Mesendoderm (in vitro differentiated cells): ENCODE measurements around the gene PTCD2.

Experiments
- DNase-seq: peaks from one replicate; pipeline ENCODE4 v3.0.0; 2013
- H2AK5ac ChIP-seq: 2 replicates; pipeline ENCODE4 v1.6.1; 2013; ENCODE audit warnings: low read length, inconsistent platforms
- H2BK120ac ChIP-seq: 2 replicates; pipeline ENCODE4 v1.6.1; 2013; ENCODE audit warnings: low read depth, mild to moderate bottlenecking, low read length, moderate library complexity, mixed read lengths
- H2BK15ac ChIP-seq: replicated peaks from 2 replicates; pipeline ENCODE4 v1.6.1; 2013; ENCODE audit warnings: low read depth, mild to moderate bottlenecking, moderate library complexity
- H2BK5ac ChIP-seq: 2 replicates; pipeline ENCODE4 v1.6.1; 2013; ENCODE audit warnings: low read length, inconsistent platforms
- H3K18ac ChIP-seq: 2 replicates; pipeline ENCODE4 v1.6.1; 2013; ENCODE audit warnings: mild to moderate bottlenecking, low read length, mixed read lengths
- H3K23ac ChIP-seq: one replicate; pipeline ENCODE4 v1.6.1; 2013; ENCODE audit warnings: low read length
- H3K27ac ChIP-seq: 2 replicates; pipeline ENCODE4 v1.5.1; 2013; ENCODE audit warnings: low read depth, mild to moderate bottlenecking, inconsistent platforms, low read length, moderate library complexity
- H3K27me3 ChIP-seq: 2 replicates; pipeline ENCODE4 v1.6.1; 2013; ENCODE audit warnings: low read length, control low read depth, mild to moderate bottlenecking, inconsistent platforms; ENCODE audit not compliant: insufficient read depth, poor library complexity
- H3K36me3 ChIP-seq: 2 replicates; pipeline ENCODE4 v1.6.1; 2013; ENCODE audit warnings: low read length, inconsistent platforms; ENCODE audit not compliant: control insufficient read depth, insufficient read depth
- H3K4ac ChIP-seq: one replicate; pipeline ENCODE4 v1.6.1; 2013; ENCODE audit warnings: low read depth, mild to moderate bottlenecking, low read length, moderate library complexity
- H3K4me1 ChIP-seq: 2 replicates; pipeline ENCODE4 v1.6.1; 2013; ENCODE audit warnings: low read depth, low read length, inconsistent platforms; ENCODE audit not compliant: control insufficient read depth
- H3K4me2 ChIP-seq: 2 replicates; pipeline ENCODE4 v1.6.1; 2013; ENCODE audit warnings: low read length
- H3K4me3 ChIP-seq: 2 replicates; pipeline ENCODE4 v1.5.1; 2013; ENCODE audit warnings: mild to moderate bottlenecking, low read length
- H3K56ac ChIP-seq: one replicate; pipeline ENCODE4 v1.6.1; 2013; ENCODE audit warnings: low read length
- H3K79me1 ChIP-seq: 2 replicates; pipeline ENCODE4 v1.6.1; 2013; ENCODE audit warnings: low read length, inconsistent platforms
- H3K79me2 ChIP-seq: 2 replicates; pipeline ENCODE4 v1.6.1; 2013; ENCODE audit warnings: mild to moderate bottlenecking, low read length; ENCODE audit not compliant: control insufficient read depth, insufficient read depth
- H3K9ac ChIP-seq: 2 replicates; pipeline ENCODE4 v1.6.1; 2013; ENCODE audit warnings: low read length, inconsistent platforms
- H4K5ac ChIP-seq: one replicate; pipeline ENCODE4 v1.6.1; 2013; ENCODE audit warnings: low read length
- H4K8ac ChIP-seq: one replicate; pipeline ENCODE4 v1.6.1; 2013; ENCODE audit warnings: low read depth, mild to moderate bottlenecking, control low read depth, low read length, moderate library complexity
- WGBS: extraction: QIAGEN DNeasy Blood & Tissue Kit; methylation state at CpG from one replicate; pipeline ENCODE4 v1.1.7; 2013; ENCODE audit warnings: low lambda C conversion rate, missing lambda C conversion rate; ENCODE audit not compliant: insufficient coverage; ENCODE audit errors: extremely low coverage; 5-methylcytosine and 5-hydroxymethylcytosine counted together

Gene PTCD2

DNA sequence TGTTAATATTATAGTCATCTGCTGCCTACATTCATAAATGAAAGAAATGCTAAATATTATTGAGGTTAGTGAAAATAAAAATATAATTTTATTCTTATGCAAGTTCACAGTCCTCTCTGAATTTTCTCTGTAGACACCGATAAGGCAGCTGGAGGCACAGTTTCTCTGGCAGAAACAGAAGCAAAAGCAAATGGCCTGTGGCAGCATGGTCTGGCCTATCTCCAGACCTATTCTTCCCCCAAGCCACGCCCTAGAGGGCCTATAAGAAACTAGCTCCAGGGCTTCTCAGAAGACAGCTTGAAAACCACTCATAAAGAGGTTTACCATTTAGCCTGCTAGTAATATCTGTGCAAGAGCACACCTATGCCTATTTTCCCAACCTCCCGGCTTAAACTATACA, 28.6 kb upstream of the PTCD2 start:
- no peak overlapping the region for H3K56ac ChIP-seq
- no peak overlapping the region for H3K4me2 ChIP-seq
- no CpG with 5 or more reads among the region's 3 CpGs for WGBS
- H3K79me1 ChIP-seq = peaks cover 1% of the 10 kb centered on the region
- H2BK5ac ChIP-seq = no peak overlapping the region
- no peak overlapping the region for H2BK15ac ChIP-seq
- H3K4me1 ChIP-seq = no peaks in the 10 kb centered on the region
- no peak overlapping the region for H3K18ac ChIP-seq
- H3K4ac ChIP-seq = no peak overlapping the region
- H4K8ac ChIP-seq = no peak overlapping the region
- no peak overlapping the region for H3K27ac ChIP-seq
- H3K36me3 ChIP-seq = no peaks in the 10 kb centered on the region
- H2BK120ac ChIP-seq = no peak overlapping the region
- no peak overlapping the region for H3K23ac ChIP-seq
- H4K5ac ChIP-seq = no peak overlapping the region
- no peak for DNase-seq
- no peak overlapping the region for H2AK5ac ChIP-seq
- no peak overlapping the region for H3K9ac ChIP-seq
- H3K27me3 ChIP-seq = no peaks in the 10 kb centered on the region
- H3K4me3 ChIP-seq = no peak overlapping the region
- no peaks in the 10 kb centered on the region for H3K79me2 ChIP-seq

DNA sequence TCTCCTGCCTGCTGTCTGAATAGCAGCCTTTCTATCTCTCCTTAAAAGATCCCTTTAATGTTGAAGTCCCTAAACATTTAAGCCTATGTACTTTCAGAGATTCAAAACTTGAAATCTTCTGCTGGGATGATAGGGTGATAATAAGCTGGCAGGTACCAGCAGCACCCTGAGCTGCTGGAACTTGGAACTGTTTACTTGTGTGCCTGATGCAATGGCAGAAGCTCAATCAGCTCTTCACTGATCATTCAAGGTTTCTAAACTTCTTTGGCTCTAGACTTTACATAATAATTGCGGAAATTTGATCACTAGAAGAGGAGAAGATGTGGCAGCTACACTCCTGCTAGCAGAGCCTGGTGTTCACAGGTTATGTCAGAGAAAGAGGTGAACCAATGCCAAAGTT, 27.8 kb upstream of the PTCD2 start:
- Histone ChIP-seq H3K9ac (no peak overlapping the region), H3K4me3 (no peak overlapping the region), H4K8ac (no peak overlapping the region), H3K27me3 (no peaks in the 10 kb centered on the region), H3K18ac (no peak overlapping the region), H2BK120ac (no peak overlapping the region), H3K27ac (no peak overlapping the region), H2BK5ac (no peak overlapping the region), H3K23ac (no peak overlapping the region), H2BK15ac (no peak overlapping the region), H3K79me1 (peaks cover 1% of the 10 kb centered on the region), H3K56ac (no peak overlapping the region), H3K36me3 (no peaks in the 10 kb centered on the region), H3K79me2 (no peaks in the 10 kb centered on the region), H3K4me1 (no peaks in the 10 kb centered on the region), H3K4ac (no peak overlapping the region), H3K4me2 (no peak overlapping the region), H2AK5ac (no peak overlapping the region), H4K5ac (no peak overlapping the region)
- no CpG with 5 or more reads among the region's 1 CpG for WGBS
- DNase-seq = no peak

DNA sequence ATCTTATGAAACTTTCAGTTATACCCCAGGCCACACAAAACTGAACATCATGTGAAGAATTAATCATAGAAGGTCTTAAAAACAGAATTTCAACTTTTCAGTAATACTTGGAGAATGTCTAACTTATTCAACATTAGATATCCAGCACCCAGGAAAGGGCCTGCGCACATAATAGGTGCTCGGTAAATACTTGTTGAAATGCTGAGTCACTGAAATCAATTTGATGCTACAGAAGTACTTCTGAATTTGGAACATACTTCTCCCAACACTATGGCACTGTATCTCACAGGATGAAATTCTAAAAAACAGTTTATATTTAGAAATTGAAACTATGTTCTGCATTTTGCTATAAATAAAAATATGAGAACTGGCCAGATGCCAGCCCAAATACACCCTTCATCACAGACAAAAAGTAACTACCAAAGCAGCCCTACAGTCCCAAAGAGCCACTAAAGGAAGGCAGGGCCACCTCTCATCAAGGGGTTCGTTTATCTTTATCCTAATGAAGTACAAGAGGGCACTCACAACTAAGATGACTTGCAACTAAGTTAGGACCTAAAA, 26.6 kb upstream of the PTCD2 start:
- peaks cover 1% of the 10 kb centered on the region for H3K79me1 ChIP-seq
- H2BK120ac ChIP-seq = no peak overlapping the region
- H2AK5ac ChIP-seq = no peak overlapping the region
- H4K5ac ChIP-seq = no peak overlapping the region
- H3K36me3 ChIP-seq = no peaks in the 10 kb centered on the region
- no peak overlapping the region for H2BK15ac ChIP-seq
- H3K27ac ChIP-seq = no peak overlapping the region
- no peak overlapping the region for H3K4me3 ChIP-seq
- no peaks in the 10 kb centered on the region for H3K79me2 ChIP-seq
- no peak overlapping the region for H3K4me2 ChIP-seq
- no peak overlapping the region for H2BK5ac ChIP-seq
- no peaks in the 10 kb centered on the region for H3K27me3 ChIP-seq
- no peak overlapping the region for H3K9ac ChIP-seq
- H3K56ac ChIP-seq = no peak overlapping the region
- no peak for DNase-seq
- H3K18ac ChIP-seq = no peak overlapping the region
- no peak overlapping the region for H3K23ac ChIP-seq
- H3K4ac ChIP-seq = no peak overlapping the region
- H3K4me1 ChIP-seq = no peaks in the 10 kb centered on the region
- no peak overlapping the region for H4K8ac ChIP-seq
- WGBS = no CpG with 5 or more reads among the region's 3 CpGs

DNA sequence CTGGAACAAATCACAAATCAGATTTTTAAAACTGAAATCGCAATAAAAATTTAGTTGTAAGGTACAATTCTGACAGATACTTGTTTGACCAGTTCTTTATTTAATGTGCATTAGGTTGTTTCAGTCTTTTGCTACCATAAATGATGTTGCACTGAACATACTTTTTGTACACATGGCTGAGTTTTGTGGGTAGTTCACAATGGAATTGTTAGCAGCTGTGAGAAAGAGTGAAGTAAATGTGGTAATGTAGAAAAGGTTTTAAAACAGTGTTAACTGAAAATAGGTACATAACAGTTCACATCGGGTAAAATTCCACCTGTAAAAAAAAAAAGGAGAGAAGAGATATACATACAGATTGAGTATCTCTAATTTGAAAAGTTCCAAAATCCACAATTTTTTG, 25.7 kb upstream of the PTCD2 start:
- no peak overlapping the region for H3K18ac ChIP-seq
- WGBS = 100% methylated on average over 1 of the region's 2 CpGs
- H4K5ac ChIP-seq = no peak overlapping the region
- no peaks in the 10 kb centered on the region for H3K27me3 ChIP-seq
- H3K56ac ChIP-seq = no peak overlapping the region
- H3K4me2 ChIP-seq = no peak overlapping the region
- H3K36me3 ChIP-seq = no peaks in the 10 kb centered on the region
- H3K4me3 ChIP-seq = no peak overlapping the region
- H3K23ac ChIP-seq = no peak overlapping the region
- H2BK120ac ChIP-seq = no peak overlapping the region
- H2BK5ac ChIP-seq = no peak overlapping the region
- peaks cover 3% of the 10 kb centered on the region for H3K79me2 ChIP-seq
- no peak overlapping the region for H3K27ac ChIP-seq
- no peak for DNase-seq
- no peak overlapping the region for H2AK5ac ChIP-seq
- H2BK15ac ChIP-seq = no peak overlapping the region
- H3K4ac ChIP-seq = no peak overlapping the region
- peaks cover 1% of the 10 kb centered on the region for H3K79me1 ChIP-seq
- H3K9ac ChIP-seq = no peak overlapping the region
- no peak overlapping the region for H4K8ac ChIP-seq
- no peaks in the 10 kb centered on the region for H3K4me1 ChIP-seq

DNA sequence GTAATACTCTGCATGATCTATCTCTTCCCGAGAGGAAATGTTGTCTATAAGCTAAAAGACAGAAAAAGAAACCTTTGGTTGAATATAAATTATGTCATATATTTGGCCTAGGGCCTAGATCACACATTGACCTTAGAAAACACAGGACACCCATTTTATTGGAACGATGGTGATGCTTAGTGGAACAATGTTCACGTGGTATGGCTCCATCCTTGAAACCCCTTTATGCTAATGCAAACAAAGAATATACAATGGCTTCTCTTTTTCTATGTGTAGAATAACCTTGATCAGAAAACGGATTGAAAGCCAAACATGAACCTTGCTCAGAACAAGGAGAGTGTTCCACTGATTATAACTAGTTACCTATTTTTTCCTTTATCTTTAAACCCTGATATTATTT, 24.6 kb upstream of the PTCD2 start:
- Histone ChIP-seq H3K56ac (no peak overlapping the region), H3K4me2 (no peak overlapping the region), H4K8ac (no peak overlapping the region), H3K79me2 (peaks cover 11% of the 10 kb centered on the region), H2BK15ac (no peak overlapping the region), H3K9ac (no peak overlapping the region), H3K23ac (no peak overlapping the region), H3K79me1 (peaks cover 6% of the 10 kb centered on the region), H2AK5ac (no peak overlapping the region), H3K27ac (no peak overlapping the region), H3K18ac (no peak overlapping the region), H3K27me3 (no peaks in the 10 kb centered on the region), H3K36me3 (no peaks in the 10 kb centered on the region), H2BK5ac (no peak overlapping the region), H3K4ac (no peak overlapping the region), H3K4me3 (no peak overlapping the region), H4K5ac (no peak overlapping the region), H2BK120ac (no peak overlapping the region), H3K4me1 (peaks cover 2% of the 10 kb centered on the region)
- WGBS = no CpG with 5 or more reads among the region's 4 CpGs
- DNase-seq = no peak

DNA sequence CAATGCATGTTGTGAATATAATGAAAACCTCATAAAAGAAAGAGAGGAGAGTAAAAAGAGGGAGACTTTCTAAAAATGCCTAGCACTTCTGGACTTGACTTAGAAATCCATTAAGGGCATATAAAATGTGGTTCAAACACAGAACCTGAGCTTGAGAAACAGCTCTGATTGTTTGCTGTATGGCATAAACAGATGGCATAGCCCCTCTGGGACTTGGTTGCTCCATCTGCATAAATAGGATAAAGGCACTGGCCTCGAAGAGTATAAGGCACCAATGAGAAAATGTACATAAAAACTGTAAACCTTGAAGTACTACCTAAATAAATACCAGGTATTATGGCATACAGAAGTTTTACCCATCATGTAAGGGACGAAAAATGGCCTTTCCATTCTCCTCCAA, 23.9 kb upstream of the PTCD2 start:
- Histone ChIP-seq H3K4me3 (no peak overlapping the region), H4K5ac (no peak overlapping the region), H3K36me3 (no peaks in the 10 kb centered on the region), H3K18ac (no peak overlapping the region), H3K79me2 (peaks cover 11% of the 10 kb centered on the region), H3K4me2 (no peak overlapping the region), H3K4ac (no peak overlapping the region), H3K79me1 (peaks cover 6% of the 10 kb centered on the region), H2BK120ac (no peak overlapping the region), H3K4me1 (peaks cover 2% of the 10 kb centered on the region), H3K9ac (no peak overlapping the region), H3K27ac (no peak overlapping the region), H2BK5ac (no peak overlapping the region), H2AK5ac (no peak overlapping the region), H3K23ac (no peak overlapping the region), H3K56ac (no peak overlapping the region), H4K8ac (no peak overlapping the region), H3K27me3 (no peaks in the 10 kb centered on the region), H2BK15ac (no peak overlapping the region)
- no peak for DNase-seq
- WGBS = no CpG with 5 or more reads among the region's 2 CpGs
